NCI-H2107 treated with DMSO at 0.1 percent for 48 hours (cell line): ENCODE results near the gene RTN4RL1.

Experiments used
- DNase-seq: peaks from one replicate; lab custom pipeline; 2025; ENCODE audit not compliant: unreplicated experiment; lab: John Stamatoyannopoulos, UW

RTN4RL1 gene

DNA sequence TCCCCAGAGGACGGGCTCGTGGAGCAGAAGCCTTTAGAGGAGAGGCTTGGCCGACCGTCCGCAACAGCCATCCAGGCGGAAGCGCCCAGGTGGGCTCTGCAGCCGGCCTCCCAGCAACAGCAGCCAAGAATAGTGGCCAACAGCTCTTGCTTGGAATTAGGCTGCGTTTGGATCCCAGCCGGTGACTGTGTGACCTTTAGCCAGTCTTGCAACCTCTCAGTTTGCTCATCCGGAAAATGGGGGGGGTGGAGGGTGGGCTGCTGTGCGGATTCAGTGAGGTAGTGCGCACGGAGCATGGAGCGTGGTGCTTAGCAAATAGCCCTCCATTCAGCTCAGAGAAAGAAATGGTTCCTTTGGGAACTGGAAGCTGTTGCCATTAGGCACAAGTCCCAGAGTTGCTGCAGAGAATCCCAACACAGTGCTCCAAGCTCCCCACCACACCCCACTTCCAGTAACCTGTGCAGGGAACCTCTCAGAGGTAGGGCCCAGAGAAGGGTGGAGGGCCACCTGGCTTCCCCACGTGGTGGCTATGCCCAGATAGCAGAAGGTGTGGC is 46.7 kb downstream of the RTN4RL1 start:
- DNase-seq, result no peak

DNA sequence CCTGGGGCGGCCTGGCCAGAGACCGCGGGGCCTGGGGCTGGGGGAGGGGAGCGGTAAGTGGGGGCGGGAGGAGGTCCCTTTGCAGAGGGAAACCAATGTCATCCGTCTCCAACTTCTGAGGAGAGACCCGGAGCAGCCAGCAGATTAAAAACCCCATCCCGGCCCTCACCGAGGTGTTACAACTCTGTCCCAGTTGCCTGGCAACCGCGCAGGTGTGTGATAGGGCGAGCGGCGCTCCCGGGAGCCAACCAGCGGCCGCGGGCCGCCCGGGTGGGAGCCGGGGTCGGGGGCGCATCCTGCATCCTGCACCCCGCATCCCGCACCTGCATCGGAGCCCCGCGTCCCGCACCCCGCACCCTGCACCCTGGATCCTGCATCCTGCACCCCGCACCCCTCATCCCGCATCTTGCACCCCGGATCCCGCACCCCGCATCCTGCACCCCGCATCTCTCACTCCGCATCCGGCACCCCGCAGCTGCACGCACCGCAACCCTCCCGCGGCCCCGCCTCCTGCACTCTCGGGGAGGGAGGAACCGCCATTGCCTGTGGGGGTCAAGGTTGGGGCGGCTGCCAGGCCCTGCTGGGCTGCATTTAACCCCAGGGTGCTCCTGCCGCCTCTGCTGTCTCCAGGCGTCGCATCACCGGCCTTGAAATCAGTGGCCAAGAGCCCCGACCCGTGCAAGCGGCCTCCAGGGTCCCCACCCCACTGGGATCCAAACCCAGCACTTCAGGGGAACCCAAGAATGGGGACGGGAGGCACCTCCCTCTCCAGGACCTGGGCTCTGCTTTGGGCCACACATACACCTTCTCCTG is 47.3 kb downstream of the RTN4RL1 start:
- no peak for DNase-seq

DNA sequence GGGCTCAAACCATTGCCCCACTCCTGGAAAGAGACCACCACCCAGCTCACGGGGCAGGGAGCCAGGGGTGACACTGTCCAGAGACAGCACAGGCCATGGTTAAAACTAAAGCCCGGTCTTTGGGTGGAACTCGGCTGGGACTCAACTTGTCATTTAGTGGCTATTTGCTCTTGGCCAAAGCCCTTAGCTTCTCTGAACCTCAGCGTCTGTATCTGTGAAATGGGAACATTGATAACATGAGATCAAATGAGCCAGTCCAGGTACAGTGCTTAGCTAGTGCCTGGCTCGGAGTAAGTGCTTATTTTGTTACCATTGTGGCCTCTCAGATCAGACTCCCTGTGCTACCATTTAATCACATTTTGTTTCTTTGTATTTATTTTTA is 48.5 kb downstream of the RTN4RL1 start:
- no peak for DNase-seq

DNA sequence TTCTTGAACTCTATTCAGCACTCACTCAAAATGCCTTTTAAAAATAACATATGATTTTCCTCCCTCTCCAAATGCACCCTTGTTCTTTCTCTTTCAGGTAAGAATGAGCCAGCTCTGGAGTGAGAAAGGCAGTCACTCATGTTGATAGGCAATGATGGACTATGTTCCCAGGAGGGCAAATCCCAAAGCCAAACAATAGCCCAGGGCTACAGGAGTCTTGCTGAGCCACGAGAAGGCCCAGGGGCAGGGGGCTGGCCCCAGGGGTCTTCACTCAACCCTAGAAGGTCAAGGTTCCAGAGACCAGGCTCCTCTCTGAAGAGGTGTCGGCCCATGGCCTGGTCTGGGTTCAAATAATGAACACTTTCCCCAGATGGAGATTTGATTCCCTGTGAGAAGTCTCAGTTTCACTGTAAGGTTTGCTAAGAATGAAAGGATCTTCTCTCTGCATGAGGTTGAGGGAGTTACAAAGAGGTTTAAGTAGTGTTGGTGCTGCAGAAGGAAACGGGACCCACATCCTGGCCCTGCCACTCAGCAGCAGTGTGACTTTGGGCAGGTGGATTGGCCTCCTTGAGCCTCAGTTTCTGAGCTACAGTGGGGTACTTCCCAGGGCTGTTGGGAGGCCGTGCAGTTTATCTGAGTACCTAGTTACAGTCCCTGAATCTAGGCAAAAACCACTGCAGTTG is 49.0 kb downstream of the RTN4RL1 start:
- no peak for DNase-seq

DNA sequence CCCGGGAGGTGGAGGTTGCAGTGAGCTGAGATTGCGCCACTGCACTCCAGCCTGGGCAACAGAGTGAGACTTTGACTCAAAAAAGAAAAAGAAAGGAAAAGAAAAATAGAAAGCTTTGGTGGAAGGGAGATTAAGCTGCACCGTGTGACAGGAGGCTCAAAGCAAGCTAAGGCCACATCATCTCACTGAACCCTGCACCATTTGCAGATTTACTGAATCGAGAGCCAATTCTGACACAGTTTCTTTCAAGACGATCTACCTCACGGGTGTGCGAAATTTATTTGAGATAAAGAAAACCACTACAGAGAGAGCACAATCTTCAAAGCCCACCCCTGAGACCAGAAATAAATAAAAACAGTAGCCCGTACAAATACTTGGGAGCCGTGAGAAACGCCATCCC is 49.6 kb downstream of the RTN4RL1 start:
- DNase-seq, result no peak

DNA sequence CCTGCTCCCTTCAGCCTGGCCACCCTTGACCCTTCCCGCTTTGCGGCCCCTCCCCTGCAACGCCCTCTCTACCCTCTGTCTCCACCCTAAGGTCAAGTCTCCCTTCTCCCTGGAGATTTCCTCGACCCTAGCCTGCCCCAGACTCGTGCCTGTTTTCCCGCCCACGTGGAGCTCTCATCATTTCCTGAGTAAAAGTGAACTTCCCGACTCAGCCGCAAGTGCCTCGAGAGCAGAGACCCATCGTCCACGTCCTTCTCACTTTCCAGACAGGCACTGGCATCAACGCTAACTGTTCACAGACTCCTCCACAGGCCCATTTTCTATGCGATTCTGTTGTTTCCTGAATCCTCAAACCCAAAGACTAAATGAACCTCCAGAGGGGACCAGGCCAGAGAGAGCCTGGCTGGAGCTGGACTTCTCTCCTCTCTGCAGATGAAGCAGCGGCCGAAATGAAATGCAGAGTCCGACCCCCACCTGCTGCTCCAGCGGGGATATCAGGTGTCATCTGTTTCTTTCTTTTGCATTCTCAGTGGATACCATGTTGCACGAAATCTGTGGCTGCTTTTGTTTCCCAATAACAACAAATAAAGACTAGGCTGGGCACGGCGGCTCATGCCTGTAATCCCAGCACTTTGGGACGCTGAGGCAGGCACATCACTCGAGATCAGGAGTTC is 52.5 kb downstream of the RTN4RL1 start:
- no peak for DNase-seq

DNA sequence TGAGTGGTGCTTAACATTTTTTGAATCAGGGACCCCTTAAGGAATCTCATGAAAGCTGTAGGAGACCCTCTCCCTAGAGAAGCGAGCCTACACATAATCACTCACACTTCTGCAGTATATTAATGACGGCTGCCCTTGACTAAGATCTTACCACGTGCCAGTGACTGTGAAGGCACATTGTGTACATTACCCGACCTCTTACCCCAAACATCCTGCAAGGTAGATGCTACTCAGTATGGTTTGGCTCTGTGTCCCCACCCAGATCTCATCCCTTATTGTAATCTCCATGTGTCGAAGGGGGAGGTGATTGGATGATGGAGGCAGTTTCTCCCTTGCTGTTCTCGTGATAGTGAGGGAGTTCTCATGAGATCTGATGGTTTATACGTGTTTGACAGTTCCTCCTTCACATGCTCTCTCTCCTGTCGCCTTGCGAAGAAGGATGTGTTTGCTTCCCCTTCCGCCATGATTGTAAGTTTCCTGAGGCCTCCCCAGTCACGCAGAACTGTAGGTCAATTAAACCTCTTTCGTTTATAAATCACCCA is 54.2 kb downstream of the RTN4RL1 start:
- DNase-seq, result no peak

DNA sequence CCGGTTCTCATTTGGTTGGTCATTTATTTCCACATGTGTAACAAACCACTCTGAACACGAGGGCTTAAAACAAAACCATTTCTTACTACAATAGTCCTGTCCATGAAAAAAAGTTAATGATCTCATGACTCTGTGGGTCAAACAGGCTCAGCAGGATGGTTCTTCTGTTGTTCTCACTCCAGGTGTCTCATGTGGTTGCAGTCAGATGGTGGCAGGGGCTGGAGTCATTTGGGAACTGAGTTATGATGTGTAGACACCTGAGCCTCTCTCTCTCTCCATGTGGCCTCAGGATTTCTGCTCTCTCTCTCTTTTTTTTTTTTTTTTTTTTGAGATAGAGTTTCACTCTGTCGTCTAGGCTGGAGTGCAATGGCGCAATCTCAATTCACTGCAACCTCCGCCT is 55.4 kb downstream of the RTN4RL1 start:
- DNase-seq, result no peak

DNA sequence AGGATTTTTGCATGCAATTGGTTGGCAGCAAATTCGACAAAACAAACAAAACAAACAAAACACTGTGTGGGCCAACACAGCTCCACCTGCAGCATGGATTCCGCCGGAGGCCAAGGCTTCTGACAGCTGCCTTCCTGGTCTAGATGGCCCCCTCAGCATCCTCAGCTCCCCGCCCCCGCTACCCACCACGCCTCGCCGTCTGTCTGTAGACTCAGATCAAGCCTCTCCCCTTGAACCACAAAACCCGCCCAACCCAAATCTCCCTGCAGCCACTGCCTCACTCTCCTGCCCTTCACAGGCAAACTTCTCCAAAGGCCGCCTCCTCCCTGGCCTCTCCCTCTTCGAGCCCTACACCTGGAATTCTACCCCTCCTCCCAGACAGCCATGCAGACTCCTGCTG is 57.9 kb downstream of the RTN4RL1 start:
- peak; percentile 21 for DNase-seq

DNA sequence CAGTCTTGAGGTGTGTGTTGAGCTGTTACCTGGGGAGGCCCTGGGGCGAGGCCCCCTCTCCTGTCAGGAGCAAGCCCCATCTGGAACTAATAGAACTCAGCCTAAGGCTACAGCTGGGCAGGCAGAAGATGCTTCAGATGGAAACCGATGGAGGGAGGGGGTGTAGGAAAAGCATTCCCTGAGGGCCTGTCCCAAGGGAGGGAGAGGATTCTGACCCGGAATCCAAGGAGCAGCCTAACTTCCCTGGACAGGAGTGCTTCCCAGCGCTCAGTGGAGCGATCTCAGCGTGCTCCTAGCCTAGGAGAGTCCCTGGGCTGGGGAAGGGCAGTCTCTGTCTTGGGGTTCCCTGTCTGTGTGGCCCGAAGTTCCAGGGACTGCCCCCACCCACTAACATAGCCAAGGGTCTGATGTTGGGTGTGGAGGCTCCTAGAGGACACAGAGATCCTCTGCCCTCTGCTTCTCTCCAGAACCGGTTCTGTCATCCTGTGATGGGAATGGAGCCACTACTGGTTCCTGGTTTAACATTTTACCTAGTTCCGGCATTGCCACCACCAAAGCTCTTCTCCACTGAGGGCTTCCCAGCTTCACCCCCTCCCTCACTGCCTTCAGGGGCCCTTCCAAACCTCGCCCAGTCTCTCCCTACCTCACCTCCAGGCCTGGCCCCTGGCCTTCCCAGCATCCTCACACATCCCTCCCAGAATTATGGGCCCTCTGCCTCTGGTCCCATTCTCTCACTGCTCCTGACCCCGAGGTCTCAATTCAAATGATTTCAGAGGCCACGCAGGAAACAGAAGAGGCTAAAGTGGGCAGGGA is 58.7 kb downstream of the RTN4RL1 start:
- no peak for DNase-seq

DNA sequence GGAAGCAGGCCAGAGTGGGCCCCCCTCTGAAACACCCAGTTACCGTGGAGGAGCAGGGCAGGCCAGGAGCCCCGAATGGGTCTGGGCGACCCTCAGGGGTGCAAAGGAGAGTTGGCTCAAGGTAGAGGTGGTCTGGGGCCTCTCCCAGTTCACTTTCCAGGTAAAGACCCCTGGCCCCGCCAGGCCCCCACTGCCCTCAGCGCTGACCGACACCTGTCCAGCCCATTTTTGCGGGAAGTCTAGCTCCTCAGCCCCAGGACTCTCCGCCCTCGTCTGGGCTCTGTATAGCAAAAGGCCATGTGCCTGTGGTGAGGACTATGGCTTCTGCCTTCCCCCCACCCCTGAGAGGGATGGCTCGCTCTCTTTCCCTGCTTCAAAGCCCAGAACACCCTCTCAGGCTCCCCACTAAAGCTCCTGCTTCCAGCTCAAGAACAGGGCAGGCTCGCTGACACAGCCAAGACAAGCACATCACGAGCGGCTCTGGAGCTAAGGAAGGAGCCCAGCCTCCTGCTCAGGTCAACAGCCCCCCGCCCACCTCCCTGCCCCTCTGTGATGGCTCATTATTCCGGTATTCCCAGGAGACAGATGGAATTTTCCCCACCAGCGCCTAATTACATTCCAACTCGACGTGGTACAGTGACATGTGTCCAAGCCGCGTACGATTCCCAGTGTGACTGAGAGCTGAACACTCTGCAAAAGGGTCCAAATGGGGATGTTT is 59.4 kb downstream of the RTN4RL1 start:
- DNase-seq, result no peak

DNA sequence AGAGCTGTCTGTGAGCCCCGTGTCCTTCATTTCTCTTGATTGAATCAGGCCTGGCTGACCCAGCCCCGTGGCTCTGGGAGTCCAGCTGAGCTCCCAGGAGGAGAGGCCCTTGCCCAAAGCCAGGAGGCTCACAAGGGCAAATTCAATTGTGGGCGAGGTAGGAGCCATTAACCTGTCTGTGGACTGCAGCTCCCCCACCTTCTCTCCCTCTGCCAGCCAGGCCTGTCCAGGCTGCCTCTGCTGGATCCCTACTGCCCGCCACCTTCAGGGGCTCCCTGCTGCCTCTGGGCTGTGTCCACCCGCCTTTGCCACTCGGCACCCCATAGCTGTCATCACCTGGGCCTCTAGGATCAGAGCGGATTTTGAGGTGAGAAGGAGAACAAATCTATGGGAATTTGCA is 61.9 kb downstream of the RTN4RL1 start:
- DNase-seq, result no peak

DNA sequence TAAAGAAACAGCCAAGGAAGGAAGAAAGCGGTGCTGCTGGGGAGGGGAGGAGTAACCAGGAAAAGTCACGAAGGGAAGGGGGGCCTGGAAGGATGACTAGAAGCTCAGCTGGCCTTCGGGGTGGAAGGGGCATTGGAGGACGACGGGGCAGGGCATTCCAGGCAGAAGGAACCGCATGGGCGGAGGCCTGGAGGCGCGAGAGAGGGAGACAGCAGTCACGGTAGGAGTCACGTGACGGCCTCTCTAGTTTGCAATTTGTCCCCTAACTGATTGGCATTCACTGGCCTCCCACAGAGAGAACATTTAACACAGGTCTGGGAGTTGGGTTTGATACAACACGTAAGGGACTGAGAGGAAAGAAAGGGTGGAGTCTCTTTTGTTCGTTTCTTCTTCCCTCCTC is 63.9 kb downstream of the RTN4RL1 start:
- no peak for DNase-seq

DNA sequence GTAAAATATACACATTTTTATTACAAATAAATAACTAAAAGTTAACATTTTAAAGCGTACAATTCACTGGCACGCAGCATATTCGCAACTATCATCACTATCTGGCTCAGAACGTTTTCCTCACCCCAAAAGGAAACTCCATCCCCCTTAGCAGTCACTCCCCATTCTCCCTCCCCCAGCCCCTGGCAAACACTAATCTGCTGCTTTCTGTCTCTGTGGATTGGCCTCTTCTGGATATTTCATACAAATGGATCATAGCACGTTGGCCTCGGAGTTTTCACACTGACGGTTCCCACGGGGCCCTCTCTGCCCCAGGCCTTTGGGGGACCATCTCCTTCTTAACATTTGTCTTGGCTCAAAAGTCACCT is 64.6 kb downstream of the RTN4RL1 start:
- DNase-seq, result no peak

DNA sequence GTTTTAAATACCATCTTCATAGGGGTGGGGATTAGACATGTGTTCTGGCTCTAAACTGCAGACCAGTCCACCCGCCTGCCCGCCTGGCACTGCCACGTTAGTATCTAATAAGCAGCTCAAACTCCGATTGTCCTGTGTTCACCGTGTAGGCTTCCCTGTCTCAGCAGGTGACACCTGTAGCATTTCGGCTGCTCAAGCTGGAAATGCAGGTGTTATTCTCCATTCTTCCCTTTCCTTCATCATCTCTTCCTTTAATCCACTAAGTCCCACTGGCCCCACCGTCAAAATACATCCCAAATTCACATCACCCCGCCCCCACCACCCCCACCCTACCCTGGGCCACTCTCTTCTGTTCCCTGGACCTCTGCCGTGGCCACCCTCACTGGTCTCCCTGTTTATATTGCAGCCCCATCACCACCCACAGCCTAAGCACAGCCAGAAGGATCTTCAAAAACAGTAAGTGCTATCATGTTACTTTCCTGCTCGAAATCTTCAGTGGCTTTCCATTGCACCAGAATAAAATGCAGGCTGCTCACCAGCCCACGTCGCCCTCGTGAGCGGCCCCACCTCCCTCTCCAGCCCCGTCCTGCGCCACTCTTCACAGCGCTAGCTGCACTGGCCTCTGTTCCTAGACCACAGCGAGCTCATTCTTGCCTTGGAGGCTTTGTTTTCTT is 65.1 kb downstream of the RTN4RL1 start:
- DNase-seq, result peak; percentile 43

DNA sequence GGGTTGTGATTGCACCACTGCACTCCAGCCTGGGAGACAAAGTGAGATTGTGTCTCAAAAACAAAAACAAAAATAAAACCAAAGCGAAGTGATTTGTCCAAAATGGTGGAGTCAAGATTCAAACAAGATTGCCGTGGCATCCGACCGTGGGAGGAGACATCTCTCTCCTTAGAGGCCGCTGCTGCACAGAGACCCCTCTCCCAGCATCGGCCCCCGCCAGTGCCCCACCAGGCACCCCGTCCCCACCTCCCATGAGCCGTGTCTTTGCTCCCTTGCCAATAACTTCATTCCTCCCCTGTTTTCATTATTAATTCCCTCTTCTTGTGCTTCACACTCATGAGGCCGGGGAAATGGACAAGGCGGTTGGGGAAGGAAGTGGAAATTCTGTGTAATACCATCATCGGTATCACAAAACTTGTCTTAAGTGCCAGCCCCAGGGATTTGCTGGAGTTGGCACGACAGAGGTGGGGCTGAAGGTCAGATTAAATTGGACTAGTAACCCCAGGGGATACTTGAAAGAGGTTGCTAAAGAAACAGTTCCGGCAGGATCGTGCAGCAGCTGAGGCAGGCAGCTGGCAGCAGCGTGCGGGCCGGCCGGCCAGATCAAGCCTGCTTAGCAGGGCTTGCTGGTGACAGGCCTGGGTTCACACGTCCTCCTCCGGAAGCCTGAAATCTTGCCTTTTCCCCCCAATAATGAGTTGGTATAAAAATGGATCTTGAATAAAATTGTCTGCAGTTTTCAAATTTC is 66.8 kb downstream of the RTN4RL1 start:
- peak; percentile 13 for DNase-seq

DNA sequence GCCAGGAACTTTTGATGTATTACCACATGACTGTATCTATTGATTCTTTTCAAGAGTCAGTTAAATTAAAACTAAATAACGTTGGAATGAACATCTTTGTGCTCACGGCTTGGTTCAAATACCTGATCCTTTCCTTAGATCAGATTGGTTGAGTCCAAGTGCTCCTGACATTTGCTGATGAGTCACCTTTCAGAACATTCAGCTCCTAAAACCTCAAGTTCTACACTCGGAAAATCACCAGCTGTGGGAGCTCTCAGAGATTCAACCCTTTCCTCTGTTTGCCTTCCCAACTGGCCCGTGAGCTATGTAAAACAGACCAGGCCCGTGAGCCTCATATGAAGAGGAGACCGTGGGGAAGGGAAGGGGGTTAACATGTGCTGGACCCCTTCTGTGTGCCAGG is 68.1 kb downstream of the RTN4RL1 start:
- DNase-seq, result no peak

DNA sequence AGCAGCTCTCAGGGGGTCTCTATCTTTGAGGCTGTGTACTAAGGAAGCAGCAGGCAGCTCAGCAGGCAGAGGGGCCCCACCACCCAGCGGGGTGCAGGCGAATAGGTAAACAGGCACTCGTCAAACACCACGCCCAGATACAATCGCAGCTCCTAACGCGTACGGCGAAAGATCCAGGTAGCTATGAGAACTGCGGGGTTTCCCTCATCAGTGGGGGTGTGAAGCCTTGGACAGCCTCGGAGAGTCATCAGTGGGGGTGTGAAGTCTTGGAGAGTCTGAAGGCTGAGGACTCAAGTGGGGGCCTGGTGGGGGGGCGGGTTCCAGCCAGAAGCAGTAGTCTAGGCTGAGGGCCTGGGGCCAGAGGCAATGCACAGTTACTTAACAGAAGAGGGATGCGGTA is 69.0 kb downstream of the RTN4RL1 start:
- DNase-seq, result no peak

DNA sequence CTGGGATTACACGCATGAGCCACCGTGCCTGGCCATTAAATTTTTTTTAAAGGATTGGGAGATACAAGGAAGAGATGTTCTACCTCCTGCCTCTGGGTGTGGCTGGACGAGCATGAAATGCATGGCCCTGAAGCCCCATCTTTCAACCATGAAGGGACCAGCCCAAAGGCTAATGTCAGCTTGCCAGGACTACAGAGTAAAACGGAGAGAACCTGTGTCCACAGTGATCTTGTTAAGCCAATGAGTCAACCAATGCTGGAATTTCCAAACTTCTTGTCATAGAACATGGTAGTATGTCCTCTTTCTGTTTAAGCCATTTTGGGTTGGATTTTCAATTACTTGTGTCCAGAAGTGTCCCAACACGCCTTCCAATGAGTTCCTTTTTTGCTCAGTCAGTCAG is 71.3 kb downstream of the RTN4RL1 start:
- DNase-seq, result no peak
